ENCODE measurements around the gene PDZRN3. TPM values are rescaled to one million over a fixed set of nuclear protein-coding genes. Genes with fewer than 3 reads are reported as not detected.

PDZRN3 gene
- total and polyA plus RNA-seq, 2 of the 13 experiments (the other 11 are each of a cell fraction or from before 2014, with no cell fraction given) = not detected

DNA sequence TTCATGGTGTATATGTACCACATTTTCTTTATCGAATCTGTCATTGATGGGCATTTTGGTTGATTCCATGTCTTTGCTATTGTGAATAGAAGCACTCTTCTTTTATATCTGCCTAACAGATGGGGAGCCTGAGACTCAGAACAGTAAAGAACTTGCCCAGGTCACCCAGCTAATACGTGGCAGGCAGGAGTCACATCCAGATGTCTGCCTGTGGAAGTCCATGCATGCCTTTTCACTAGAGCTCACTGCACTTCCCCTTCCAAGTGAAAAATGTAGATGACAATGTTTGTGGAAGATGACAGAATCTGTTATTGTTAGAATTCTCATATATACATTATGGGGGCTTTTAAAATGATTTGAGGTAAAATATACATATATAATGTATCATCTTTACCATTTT, 165.0 kb downstream of the PDZRN3 start (continued):
- no peak for TF ChIP-seq ZNF432 (CRISPR knock-in tag; IDR thresholded peaks at IDR 0.05; ENCODE audit: borderline replicate concordance)
- TF ChIP-seq DNMT3B (CRISPR knock-in tag; conservative IDR thresholded peaks at IDR 0.05) = no peak
- no peak for TF ChIP-seq ZNF274 (CRISPR knock-in tag; IDR thresholded peaks at IDR 0.05)
- TF ChIP-seq ZBTB8A (CRISPR knock-in tag; IDR thresholded peaks at IDR 0.05; ENCODE audit: borderline replicate concordance, low read depth) = no peak
- TF ChIP-seq HOXD1 (CRISPR knock-in tag; IDR thresholded peaks at IDR 0.05) = no peak

DNA sequence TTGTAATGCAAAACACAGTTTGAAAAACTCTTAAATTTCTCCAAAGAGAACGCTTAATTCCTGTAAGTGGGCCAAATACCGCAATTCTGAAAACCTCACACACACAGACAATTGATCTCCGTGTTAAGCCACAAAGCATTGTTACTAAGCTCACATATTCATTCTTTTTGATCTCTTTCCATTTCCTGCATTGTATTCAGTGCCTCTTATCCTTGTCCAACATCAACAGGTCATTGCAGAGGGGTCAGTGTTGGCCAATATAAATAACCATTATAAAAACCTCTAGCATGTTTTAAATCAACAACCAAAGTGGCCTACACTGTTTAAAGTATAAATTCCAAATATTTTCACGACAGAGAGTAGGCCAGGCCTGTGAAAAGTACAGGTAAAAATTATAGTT, 171.1 kb downstream of the PDZRN3 start:
- DNase-seq (ENCODE audit: low spot score) = no peak
- Histone ChIP-seq H3K4me1 (ENCODE audit: insufficient read depth, low read length) (no peaks in the 10 kb centered on the region), H3K79me2 (ENCODE audit: insufficient read depth, low read length) (no peaks in the 10 kb centered on the region), H3K27ac (ENCODE audit: extremely low read length, insufficient read depth, low read length) (no peak overlapping the region), H3K9ac (ENCODE audit: insufficient read depth, low read depth, low read length) (no peak overlapping the region), H3K4me2 (ENCODE audit: low read depth, low read length) (no peak overlapping the region), H3K9me3 (ENCODE audit: low read length) (no peaks in the 10 kb centered on the region), H3K36me3 (replicated peaks in 1 of 2; ENCODE audit: control insufficient read depth in 1 of 2, insufficient read depth in 2 of 2, low read length in 2 of 2) (no peaks in the 10 kb centered on the region), H3K4me3 (replicated peaks in 1 of 3; ENCODE audit: insufficient read depth in 1 of 3, low read depth in 2 of 3, low read length in 3 of 3) (no peak overlapping the region), H2AFZ (ENCODE audit: low read length) (no peak overlapping the region), H4K20me1 (ENCODE audit: insufficient read depth, low read length) (no peaks in the 10 kb centered on the region), H3K27me3 (ENCODE audit: control insufficient read depth in 1 of 2, insufficient read depth in 2 of 2, low read length in 2 of 2) (no peaks in the 10 kb centered on the region)
- no TSS peak for BruUV-seq (replicated peaks)
- intact Hi-C loops (cut with micrococcal nuclease; ENCODE audit: unreplicated experiment) (no loop called here), in situ Hi-C loops (cut with HindIII; ENCODE audit: extremely low pct_ligation_motif_present, low pct_unique_long_range_greater_than_20kb) (no loop called here)
- ATAC-seq = no peak
- WGBS (ENCODE audit: low lambda C conversion rate) = 15% methylated on average over 4 of the region's 4 CpGs
- CTCF ChIA-PET (ENCODE audit: low intra/inter-chr PET ratio, low total read pairs) = no interaction called here
- POLR2A ChIA-PET = no interaction called here
- no peak for FAIRE-seq
- TF ChIP-seq ZC3H4 (CRISPR knock-in tag; IDR thresholded peaks at IDR 0.05; ENCODE audit: borderline replicate concordance) (no peak), CHCHD3 (CRISPR knock-in tag; IDR thresholded peaks at IDR 0.05) (no peak), PAWR (CRISPR knock-in tag; IDR thresholded peaks at IDR 0.05; ENCODE audit: borderline replicate concordance) (no peak), NR2F1 (CRISPR knock-in tag; IDR thresholded peaks at IDR 0.05) (no peak), SOX5 (CRISPR knock-in tag; IDR thresholded peaks at IDR 0.05; ENCODE audit: borderline replicate concordance) (no peak), HDAC6 (IDR thresholded peaks at IDR 0.05; ENCODE audit: low read depth, low read length) (no peak), ZNF460 (CRISPR knock-in tag; IDR thresholded peaks at IDR 0.05; ENCODE audit: borderline replicate concordance) (no peak), SKI (IDR thresholded peaks at IDR 0.05; ENCODE audit: partially characterized antibody) (no peak), TBL1XR1 (IDR thresholded peaks at IDR 0.05; ENCODE audit: borderline replicate concordance, low read length, partially characterized antibody) (no peak)
- TF ChIP-seq, protein P1, sequence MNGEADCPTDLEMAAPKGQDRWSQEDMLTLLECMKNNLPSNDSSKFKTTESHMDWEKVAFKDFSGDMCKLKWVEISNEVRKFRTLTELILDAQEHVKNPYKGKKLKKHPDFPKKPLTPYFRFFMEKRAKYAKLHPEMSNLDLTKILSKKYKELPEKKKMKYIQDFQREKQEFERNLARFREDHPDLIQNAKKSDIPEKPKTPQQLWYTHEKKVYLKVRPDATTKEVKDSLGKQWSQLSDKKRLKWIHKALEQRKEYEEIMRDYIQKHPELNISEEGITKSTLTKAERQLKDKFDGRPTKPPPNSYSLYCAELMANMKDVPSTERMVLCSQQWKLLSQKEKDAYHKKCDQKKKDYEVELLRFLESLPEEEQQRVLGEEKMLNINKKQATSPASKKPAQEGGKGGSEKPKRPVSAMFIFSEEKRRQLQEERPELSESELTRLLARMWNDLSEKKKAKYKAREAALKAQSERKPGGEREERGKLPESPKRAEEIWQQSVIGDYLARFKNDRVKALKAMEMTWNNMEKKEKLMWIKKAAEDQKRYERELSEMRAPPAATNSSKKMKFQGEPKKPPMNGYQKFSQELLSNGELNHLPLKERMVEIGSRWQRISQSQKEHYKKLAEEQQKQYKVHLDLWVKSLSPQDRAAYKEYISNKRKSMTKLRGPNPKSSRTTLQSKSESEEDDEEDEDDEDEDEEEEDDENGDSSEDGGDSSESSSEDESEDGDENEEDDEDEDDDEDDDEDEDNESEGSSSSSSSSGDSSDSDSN (CRISPR knock-in tag; IDR thresholded peaks at IDR 0.05) = no peak
- TF ChIP-seq, protein P2, sequence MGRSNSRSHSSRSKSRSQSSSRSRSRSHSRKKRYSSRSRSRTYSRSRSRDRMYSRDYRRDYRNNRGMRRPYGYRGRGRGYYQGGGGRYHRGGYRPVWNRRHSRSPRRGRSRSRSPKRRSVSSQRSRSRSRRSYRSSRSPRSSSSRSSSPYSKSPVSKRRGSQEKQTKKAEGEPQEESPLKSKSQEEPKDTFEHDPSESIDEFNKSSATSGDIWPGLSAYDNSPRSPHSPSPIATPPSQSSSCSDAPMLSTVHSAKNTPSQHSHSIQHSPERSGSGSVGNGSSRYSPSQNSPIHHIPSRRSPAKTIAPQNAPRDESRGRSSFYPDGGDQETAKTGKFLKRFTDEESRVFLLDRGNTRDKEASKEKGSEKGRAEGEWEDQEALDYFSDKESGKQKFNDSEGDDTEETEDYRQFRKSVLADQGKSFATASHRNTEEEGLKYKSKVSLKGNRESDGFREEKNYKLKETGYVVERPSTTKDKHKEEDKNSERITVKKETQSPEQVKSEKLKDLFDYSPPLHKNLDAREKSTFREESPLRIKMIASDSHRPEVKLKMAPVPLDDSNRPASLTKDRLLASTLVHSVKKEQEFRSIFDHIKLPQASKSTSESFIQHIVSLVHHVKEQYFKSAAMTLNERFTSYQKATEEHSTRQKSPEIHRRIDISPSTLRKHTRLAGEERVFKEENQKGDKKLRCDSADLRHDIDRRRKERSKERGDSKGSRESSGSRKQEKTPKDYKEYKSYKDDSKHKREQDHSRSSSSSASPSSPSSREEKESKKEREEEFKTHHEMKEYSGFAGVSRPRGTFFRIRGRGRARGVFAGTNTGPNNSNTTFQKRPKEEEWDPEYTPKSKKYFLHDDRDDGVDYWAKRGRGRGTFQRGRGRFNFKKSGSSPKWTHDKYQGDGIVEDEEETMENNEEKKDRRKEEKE (IDR thresholded peaks at IDR 0.05) = no peak
- TF ChIP-seq, protein P3, sequence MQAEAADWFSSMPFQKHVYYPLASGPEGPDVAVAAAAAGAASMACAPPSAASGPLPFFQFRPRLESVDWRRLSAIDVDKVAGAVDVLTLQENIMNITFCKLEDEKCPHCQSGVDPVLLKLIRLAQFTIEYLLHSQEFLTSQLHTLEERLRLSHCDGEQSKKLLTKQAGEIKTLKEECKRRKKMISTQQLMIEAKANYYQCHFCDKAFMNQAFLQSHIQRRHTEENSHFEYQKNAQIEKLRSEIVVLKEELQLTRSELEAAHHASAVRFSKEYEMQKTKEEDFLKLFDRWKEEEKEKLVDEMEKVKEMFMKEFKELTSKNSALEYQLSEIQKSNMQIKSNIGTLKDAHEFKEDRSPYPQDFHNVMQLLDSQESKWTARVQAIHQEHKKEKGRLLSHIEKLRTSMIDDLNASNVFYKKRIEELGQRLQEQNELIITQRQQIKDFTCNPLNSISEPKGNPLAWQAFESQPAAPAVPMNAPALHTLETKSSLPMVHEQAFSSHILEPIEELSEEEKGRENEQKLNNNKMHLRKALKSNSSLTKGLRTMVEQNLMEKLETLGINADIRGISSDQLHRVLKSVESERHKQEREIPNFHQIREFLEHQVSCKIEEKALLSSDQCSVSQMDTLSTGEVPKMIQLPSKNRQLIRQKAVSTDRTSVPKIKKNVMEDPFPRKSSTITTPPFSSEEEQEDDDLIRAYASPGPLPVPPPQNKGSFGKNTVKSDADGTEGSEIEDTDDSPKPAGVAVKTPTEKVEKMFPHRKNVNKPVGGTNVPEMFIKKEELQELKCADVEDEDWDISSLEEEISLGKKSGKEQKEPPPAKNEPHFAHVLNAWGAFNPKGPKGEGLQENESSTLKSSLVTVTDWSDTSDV (CRISPR knock-in tag; IDR thresholded peaks at IDR 0.05) = no peak

Data from HepG2 (cell line).